Measurements from ENCODE around the gene ERBIN.

- TF ChIP-seq SMC3 (IDR thresholded peaks at IDR 0.05; ENCODE audit: low read depth, low read length) (no peak), POLR2A (IDR thresholded peaks at IDR 0.05; ENCODE audit: low read depth, low read length) (no peak), CHD1 (IDR thresholded peaks at IDR 0.05; ENCODE audit: low read depth, low read length) (no peak), RAD21 (IDR thresholded peaks at IDR 0.05; ENCODE audit: low read length) (no peak), ELK1 (IDR thresholded peaks at IDR 0.05; ENCODE audit: borderline replicate concordance, low read depth, low read length) (no peak), USF2 (IDR thresholded peaks at IDR 0.05; ENCODE audit: low read depth, low read length) (no peak), MXI1 (IDR thresholded peaks at IDR 0.05; ENCODE audit: borderline replicate concordance, low read depth, low read length) (no peak), CEBPB (IDR thresholded peaks at IDR 0.05; ENCODE audit: low read depth, low read length) (no peak), MAFK (IDR thresholded peaks at IDR 0.05; ENCODE audit: low read depth, low read length) (no peak), MAZ (IDR thresholded peaks at IDR 0.05; ENCODE audit: borderline replicate concordance, low read depth, low read length) (no peak), NFE2L2 (IDR thresholded peaks at IDR 0.05; ENCODE audit: low read depth, low read length) (no peak), RCOR1 (IDR thresholded peaks at IDR 0.05; ENCODE audit: insufficient replicate concordance, low read length) (no peak), RFX5 (IDR thresholded peaks at IDR 0.05; ENCODE audit: low read depth, low read length) (no peak)
- TF ChIP-seq, protein P1, sequence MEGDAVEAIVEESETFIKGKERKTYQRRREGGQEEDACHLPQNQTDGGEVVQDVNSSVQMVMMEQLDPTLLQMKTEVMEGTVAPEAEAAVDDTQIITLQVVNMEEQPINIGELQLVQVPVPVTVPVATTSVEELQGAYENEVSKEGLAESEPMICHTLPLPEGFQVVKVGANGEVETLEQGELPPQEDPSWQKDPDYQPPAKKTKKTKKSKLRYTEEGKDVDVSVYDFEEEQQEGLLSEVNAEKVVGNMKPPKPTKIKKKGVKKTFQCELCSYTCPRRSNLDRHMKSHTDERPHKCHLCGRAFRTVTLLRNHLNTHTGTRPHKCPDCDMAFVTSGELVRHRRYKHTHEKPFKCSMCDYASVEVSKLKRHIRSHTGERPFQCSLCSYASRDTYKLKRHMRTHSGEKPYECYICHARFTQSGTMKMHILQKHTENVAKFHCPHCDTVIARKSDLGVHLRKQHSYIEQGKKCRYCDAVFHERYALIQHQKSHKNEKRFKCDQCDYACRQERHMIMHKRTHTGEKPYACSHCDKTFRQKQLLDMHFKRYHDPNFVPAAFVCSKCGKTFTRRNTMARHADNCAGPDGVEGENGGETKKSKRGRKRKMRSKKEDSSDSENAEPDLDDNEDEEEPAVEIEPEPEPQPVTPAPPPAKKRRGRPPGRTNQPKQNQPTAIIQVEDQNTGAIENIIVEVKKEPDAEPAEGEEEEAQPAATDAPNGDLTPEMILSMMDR (conservative IDR thresholded peaks at IDR 0.05; ENCODE audit: low read depth, low read length) = no peak
These were observed 113.3 kb downstream of the ERBIN start for GRCh38 chr5:66039701-66040100.
